GM12878 (cell line): Measurements from ENCODE around the gene SLC39A11.
"Not testable (repeated sequence)": the region's sequence is repeated elsewhere in the genome, so short reads cannot be mapped to it uniquely, and the experiment has no call there.

ENCODE experiments used
- CHD2 ChIP-seq: IDR thresholded peaks from 2 replicates; pipeline ENCODE4 v1.6.1; 2011; ENCODE audit warnings: low read depth, low read length, improper control_type of control experiment, borderline replicate concordance
- CTCF ChIP-seq, 3 experiments: IDR thresholded peaks in 2 of 3; conservative IDR thresholded peaks in 1 of 3; 2 replicates each; pipeline ENCODE4 v1.5.1; 2011; ENCODE audit warnings: low read depth in 3 of 3, low read length in 3 of 3, mild to moderate bottlenecking in 3 of 3, control low read depth in 2 of 3, moderate library complexity in 2 of 3, inconsistent platforms in 1 of 3, mixed read lengths in 1 of 3; ENCODE audit not compliant: control insufficient read depth in 2 of 3, insufficient read depth in 1 of 3; ENCODE audit errors: extremely low read depth in 1 of 3
- DPF2 ChIP-seq: fragments of 450-650 bp; IDR thresholded peaks from 2 replicates; pipeline ENCODE4 v1.6.1; 2017; ENCODE audit warnings: mild to moderate bottlenecking
- EP300 ChIP-seq, 2 experiments: fragments of 150-350 bp in 1 of 2; IDR thresholded peaks; 2 replicates each; pipeline ENCODE4 v1.6.1; 2011 to 2012; ENCODE audit warnings: low read depth in 2 of 2, low read length in 2 of 2, borderline replicate concordance in 1 of 2, improper control_type of control experiment in 1 of 2, inconsistent platforms in 1 of 2; ENCODE audit not compliant: control insufficient read depth in 1 of 2
- EZH2 ChIP-seq: IDR thresholded peaks from 2 replicates; pipeline ENCODE4 v1.6.1; 2012; ENCODE audit warnings: low read depth, mild to moderate bottlenecking, control low read depth, inconsistent platforms, low read length, borderline replicate concordance; ENCODE audit not compliant: control insufficient read depth
- KDM1A ChIP-seq: fragments of 200-600 bp; sonication (generic); IDR thresholded peaks from 2 replicates; pipeline ENCODE4 v1.6.1; 2016; ENCODE audit warnings: borderline replicate concordance
- MAX ChIP-seq: IDR thresholded peaks from 2 replicates; pipeline ENCODE4 v1.6.1; 2012; ENCODE audit warnings: low read depth, low read length, improper control_type of control experiment
- POLR2A ChIP-seq: IDR thresholded peaks from 2 replicates; pipeline ENCODE4 v1.6.1; 2011; ENCODE audit warnings: low read depth, mild to moderate bottlenecking, low read length
- POLR2AphosphoS2 ChIP-seq: IDR thresholded peaks from 2 replicates; pipeline ENCODE4 v1.6.1; 2011; ENCODE audit warnings: low read depth, mild to moderate bottlenecking, low read length, improper control_type of control experiment, moderate library complexity
- SREBF1 ChIP-seq: IDR thresholded peaks from 2 replicates; pipeline ENCODE4 v1.6.1; 2012; ENCODE audit warnings: mild to moderate bottlenecking, low read length
- TAF1 ChIP-seq: IDR thresholded peaks from 2 replicates; pipeline ENCODE4 v1.6.1; 2011; ENCODE audit warnings: mild to moderate bottlenecking, low read depth, low read length, borderline replicate concordance
- ZSCAN29 ChIP-seq: fragments of 450-650 bp; IDR thresholded peaks from 2 replicates; pipeline ENCODE4 v1.6.1; 2017; ENCODE audit warnings: mild to moderate bottlenecking, moderate library complexity
- ZZZ3 ChIP-seq: IDR thresholded peaks from 2 replicates; pipeline ENCODE4 v1.6.1; 2011; ENCODE audit warnings: low read depth; ENCODE audit not compliant: control insufficient read depth, insufficient read length
- TF ChIP-seq, protein P1 (sequence below): IDR thresholded peaks from 2 replicates; pipeline ENCODE4 v1.6.1; 2011; ENCODE audit warnings: low read depth, low read length, improper control_type of control experiment, borderline replicate concordance

DNA sequence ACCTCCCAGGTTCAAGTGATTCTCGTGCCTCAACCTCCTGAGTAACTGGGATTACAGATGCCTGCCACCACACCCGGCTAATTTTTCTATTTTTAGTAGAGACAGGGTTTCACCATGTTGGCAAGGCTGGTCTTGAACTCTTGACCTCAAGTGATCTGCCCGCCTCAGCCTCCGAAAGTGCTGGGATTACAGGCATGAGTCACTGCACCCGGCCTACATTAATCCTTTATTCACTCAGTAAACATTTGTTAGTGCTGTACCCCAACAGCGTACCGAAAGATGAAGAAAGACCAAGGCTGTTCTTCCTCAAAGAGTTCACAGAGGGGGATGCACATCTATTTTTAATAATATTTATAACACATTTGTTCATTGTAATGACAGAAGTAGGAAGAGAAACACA lies 196.2 kb downstream of the SLC39A11 start:
- not testable (repeated sequence) for TF ChIP-seq EZH2; ZSCAN29; POLR2A; CTCF (IDR thresholded peaks at IDR 0.05 in 2 of 3, conservative IDR thresholded peaks at IDR 0.05 in 1 of 3; ENCODE audit: control insufficient read depth in 2 of 3, extremely low read depth in 1 of 3, insufficient read depth in 1 of 3, low read depth in 3 of 3, low read length in 3 of 3); KDM1A; TAF1; MAX; DPF2; ZZZ3; EP300 (IDR thresholded peaks at IDR 0.05; ENCODE audit: borderline replicate concordance in 1 of 2, control insufficient read depth in 1 of 2, low read depth in 2 of 2, low read length in 2 of 2); CHD2; POLR2AphosphoS2; SREBF1
- TF ChIP-seq, protein P1, sequence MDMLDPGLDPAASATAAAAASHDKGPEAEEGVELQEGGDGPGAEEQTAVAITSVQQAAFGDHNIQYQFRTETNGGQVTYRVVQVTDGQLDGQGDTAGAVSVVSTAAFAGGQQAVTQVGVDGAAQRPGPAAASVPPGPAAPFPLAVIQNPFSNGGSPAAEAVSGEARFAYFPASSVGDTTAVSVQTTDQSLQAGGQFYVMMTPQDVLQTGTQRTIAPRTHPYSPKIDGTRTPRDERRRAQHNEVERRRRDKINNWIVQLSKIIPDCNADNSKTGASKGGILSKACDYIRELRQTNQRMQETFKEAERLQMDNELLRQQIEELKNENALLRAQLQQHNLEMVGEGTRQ: not testable (repeated sequence)
